ENCODE results near the gene DOCK11.
"Not testable (repeated sequence)": the region's sequence is repeated elsewhere in the genome, so short reads cannot be mapped to it uniquely, and the experiment has no call there.

The DOCK11 gene

DNA sequence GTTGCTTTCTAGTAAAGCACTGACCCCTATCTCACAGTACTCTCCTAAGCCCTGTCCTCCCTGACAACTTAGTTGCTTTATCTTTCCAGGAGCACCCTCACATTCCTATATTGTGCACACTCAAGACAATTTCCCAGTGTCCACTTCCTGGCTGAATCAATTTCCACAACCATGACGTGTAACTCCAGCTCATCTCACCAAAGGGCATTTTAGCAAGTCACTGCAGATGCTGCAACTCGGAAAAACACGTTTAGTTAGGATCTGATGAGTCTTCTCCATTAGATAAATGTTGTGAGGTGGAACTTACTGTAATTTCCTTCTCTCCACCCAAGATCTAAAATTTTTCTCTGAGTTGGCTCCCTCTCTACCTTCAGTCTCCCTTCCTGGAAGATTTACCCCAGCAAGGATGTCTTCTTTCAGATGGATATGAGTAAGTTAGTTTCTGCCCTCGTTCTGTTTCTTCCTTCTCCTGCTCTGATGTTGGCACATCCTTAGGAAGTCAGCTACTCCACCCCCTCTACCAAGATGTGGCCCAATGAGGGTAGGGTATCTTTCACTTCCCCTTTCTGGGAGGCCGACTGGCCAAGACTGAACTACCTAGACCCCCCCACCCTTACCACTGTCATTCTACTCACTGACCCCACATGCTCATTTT lies 203.0 kb downstream of the DOCK11 start:
- Mint-ChIP-seq H3K4me1 (no peaks in the 10 kb centered on the region), H3K27ac (no peak overlapping the region), H3K27me3 (no peaks in the 10 kb centered on the region), H3K9me3 (no peaks in the 10 kb centered on the region), H3K4me3 (no peak overlapping the region)
- DNase-seq (no peak), ATAC-seq (no peak)

- DNase-seq (no peak), ATAC-seq (no peak)
- Mint-ChIP-seq H3K9me3 (no peaks in the 10 kb centered on the region), H3K27ac (no peak overlapping the region), H3K4me3 (no peak overlapping the region), H3K4me1 (no peaks in the 10 kb centered on the region), H3K27me3 (no peaks in the 10 kb centered on the region)
Measured at GRCh38 chrX:118702741-118703140, 207.1 kb downstream of the DOCK11 start.

- Mint-ChIP-seq H3K27ac (no peak overlapping the region), H3K9me3 (no peaks in the 10 kb centered on the region), H3K4me3 (no peak overlapping the region), H3K27me3 (no peaks in the 10 kb centered on the region), H3K4me1 (no peaks in the 10 kb centered on the region)
- DNase-seq (no peak), ATAC-seq (no peak)
Measured at GRCh38 chrX:118706681-118707080, 211.1 kb downstream of the DOCK11 start.

GRCh38 chrX:118714521-118714920 lies 218.9 kb downstream of the DOCK11 start:
- H3K27ac Mint-ChIP-seq = no peak overlapping the region
- H3K4me3 Mint-ChIP-seq = no peak overlapping the region
- ATAC-seq (no peak), DNase-seq (no peak)
- no peaks in the 10 kb centered on the region for H3K9me3 Mint-ChIP-seq
- no peaks in the 10 kb centered on the region for H3K4me1 Mint-ChIP-seq
- H3K27me3 Mint-ChIP-seq = peaks cover 15% of the 10 kb centered on the region

DNA sequence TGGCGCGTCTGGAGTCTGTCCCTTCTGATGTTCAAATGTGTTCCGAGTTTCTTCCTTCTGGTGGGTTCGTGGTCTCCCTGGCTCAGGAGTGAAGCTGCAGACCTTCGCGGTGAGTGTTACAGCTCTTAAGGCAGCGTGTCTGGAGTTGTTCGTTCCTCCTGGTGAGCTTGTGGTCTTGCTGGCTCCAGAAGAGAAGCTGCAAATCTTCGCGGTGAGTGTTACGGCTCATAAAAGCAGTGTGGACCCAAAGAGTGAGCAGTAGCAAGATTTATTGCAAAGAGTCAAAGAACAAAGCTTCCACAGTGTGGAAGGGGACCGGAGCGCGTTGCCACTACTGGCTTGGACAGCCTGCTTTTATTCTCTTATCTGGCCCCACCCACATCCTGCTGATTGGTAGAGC lies 220.3 kb downstream of the DOCK11 start:
- not testable (repeated sequence) for H3K4me1 Mint-ChIP-seq, DNase-seq, ATAC-seq, H3K9me3 Mint-ChIP-seq, H3K27ac Mint-ChIP-seq, H3K4me3 Mint-ChIP-seq
- H3K27me3 Mint-ChIP-seq = peaks cover 16% of the 10 kb centered on the region

DNA sequence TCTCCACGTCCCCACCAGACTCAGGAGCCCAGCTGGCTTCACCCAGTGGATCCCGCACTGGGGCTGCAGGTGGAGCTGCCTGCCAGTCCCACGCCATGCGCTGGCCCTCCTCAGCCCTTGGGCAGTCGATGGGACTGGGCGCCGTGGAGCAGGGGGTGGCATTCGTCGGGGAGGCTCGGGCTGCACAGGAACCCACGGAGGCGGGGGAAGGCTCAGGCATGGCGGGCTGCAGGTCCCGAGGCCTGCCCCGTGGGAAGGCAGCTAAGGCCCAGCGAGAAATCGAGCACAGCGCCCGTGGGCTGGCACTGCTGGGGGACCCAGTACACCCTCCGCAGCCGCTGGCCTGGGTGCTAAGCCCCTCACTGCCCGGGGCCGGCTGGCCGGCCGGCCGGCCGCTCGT lies 221.2 kb downstream of the DOCK11 start:
- DNase-seq, H3K4me1 Mint-ChIP-seq, H3K9me3 Mint-ChIP-seq, H3K27ac Mint-ChIP-seq, H3K4me3 Mint-ChIP-seq, ATAC-seq: not testable (repeated sequence)
- peaks cover 16% of the 10 kb centered on the region for H3K27me3 Mint-ChIP-seq

DNA sequence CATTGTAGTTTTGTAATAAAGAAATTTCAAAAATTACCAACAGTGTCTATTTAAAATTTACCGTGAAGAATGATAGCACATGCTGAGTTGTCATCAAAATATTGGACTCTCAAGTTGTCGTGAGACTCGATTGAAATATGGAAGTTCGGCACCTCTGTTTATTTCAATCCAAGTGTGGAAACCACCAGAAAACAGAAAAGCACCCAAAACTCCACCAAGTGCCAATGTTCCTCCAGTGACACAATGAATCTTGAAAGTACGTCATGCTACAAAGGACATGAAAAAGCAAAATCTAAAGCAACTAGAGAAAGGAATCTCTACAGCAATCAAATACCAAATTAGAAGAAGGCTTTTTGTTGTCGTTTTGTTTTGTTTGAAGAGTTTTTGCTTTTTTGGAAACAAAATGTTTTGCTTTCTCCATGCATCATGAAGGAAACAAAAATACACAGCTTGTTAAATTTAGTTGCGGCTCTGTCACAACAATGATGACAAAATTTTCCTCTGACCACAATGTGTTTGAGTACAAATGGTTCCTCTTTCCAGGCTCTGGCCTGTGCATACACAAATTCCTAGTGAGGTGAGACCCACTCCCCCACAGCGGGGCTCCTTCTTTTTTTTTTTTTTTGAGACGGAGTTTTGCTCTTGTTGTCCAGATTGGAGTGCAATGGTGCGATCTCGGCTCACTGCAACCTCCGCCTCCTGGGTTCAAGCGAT lies 222.2 kb downstream of the DOCK11 start:
- H3K27me3 Mint-ChIP-seq = peaks cover 23% of the 10 kb centered on the region
- no peak overlapping the region for H3K27ac Mint-ChIP-seq
- no peak for DNase-seq
- no peaks in the 10 kb centered on the region for H3K4me1 Mint-ChIP-seq
- H3K9me3 Mint-ChIP-seq = no peaks in the 10 kb centered on the region
- H3K4me3 Mint-ChIP-seq = no peak overlapping the region
- ATAC-seq = no peak

GRCh38 chrX:118718737-118719136 lies 223.1 kb downstream of the DOCK11 start:
- no peak overlapping the region for H3K27ac Mint-ChIP-seq
- ATAC-seq = no peak
- H3K27me3 Mint-ChIP-seq = peaks cover 23% of the 10 kb centered on the region
- H3K4me1 Mint-ChIP-seq = no peaks in the 10 kb centered on the region
- no peaks in the 10 kb centered on the region for H3K9me3 Mint-ChIP-seq
- H3K4me3 Mint-ChIP-seq = no peak overlapping the region
- no peak for DNase-seq

- no peak for ATAC-seq
- H3K9me3 Mint-ChIP-seq = no peaks in the 10 kb centered on the region
- no peak overlapping the region for H3K4me3 Mint-ChIP-seq
- peaks cover 23% of the 10 kb centered on the region for H3K27me3 Mint-ChIP-seq
- no peak for DNase-seq
- H3K4me1 Mint-ChIP-seq = no peaks in the 10 kb centered on the region
- H3K27ac Mint-ChIP-seq = no peak overlapping the region
Measured at GRCh38 chrX:118720058-118720707, 224.6 kb downstream of the DOCK11 start.

GRCh38 chrX:118723376-118723775 lies 227.8 kb downstream of the DOCK11 start:
- H3K27ac Mint-ChIP-seq = no peak overlapping the region
- ATAC-seq (no peak), DNase-seq (no peak)
- no peaks in the 10 kb centered on the region for H3K9me3 Mint-ChIP-seq
- H3K4me3 Mint-ChIP-seq = no peak overlapping the region
- no peaks in the 10 kb centered on the region for H3K4me1 Mint-ChIP-seq
- peaks cover 29% of the 10 kb centered on the region for H3K27me3 Mint-ChIP-seq

DNA sequence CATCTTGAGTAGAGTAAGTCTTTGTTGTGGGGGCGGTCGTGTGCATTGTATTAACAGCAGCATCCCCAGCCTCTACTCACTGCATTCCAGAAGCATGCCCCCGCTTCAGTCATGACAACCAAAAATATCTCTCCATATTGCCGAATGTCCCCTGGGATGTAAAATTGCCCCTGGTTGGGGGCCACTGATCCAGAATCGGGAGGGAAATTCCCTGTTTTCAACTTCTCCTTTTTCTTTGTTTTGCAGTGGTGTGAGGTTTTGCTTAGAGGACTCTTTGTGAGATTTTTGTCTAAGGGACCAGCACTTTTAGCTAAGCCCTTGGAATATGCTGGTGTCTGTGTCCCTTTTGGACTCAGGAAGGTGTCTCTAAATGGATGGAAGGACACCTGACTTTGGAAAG lies 228.8 kb downstream of the DOCK11 start:
- peaks cover 34% of the 10 kb centered on the region for H3K27me3 Mint-ChIP-seq
- ATAC-seq = no peak
- no peaks in the 10 kb centered on the region for H3K4me1 Mint-ChIP-seq
- no peak overlapping the region for H3K4me3 Mint-ChIP-seq
- no peak for DNase-seq
- H3K27ac Mint-ChIP-seq = no peak overlapping the region
- no peaks in the 10 kb centered on the region for H3K9me3 Mint-ChIP-seq

GRCh38 chrX:118724775-118725174 lies 229.2 kb downstream of the DOCK11 start:
- H3K4me1 Mint-ChIP-seq = no peaks in the 10 kb centered on the region
- H3K9me3 Mint-ChIP-seq = no peaks in the 10 kb centered on the region
- H3K4me3 Mint-ChIP-seq = no peak overlapping the region
- H3K27ac Mint-ChIP-seq = no peak overlapping the region
- peaks cover 33% of the 10 kb centered on the region for H3K27me3 Mint-ChIP-seq
- ATAC-seq = no peak
- no peak for DNase-seq

DNA sequence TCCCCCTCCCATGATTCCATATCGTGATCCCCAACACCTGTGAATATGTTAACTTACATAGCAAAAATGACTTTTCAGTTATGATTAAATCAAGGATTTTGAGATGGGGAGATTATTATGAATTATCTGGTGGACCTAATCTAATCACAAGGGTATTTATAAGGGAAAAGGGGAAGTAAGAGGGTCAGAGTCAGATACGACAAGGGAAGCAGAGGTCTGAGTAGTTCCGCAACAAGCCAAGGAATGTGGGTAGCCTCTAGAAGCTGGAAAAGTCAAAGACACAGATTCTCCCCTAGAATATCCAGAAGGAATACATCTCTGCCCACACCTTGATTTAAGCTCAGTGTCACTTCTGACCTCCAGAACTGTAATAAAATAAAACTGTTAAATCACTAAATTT lies 230.8 kb downstream of the DOCK11 start:
- Mint-ChIP-seq H3K27ac (no peak overlapping the region), H3K9me3 (no peaks in the 10 kb centered on the region), H3K4me3 (no peak overlapping the region), H3K4me1 (no peaks in the 10 kb centered on the region), H3K27me3 (peaks cover 47% of the 10 kb centered on the region)
- DNase-seq = no peak
- no peak for ATAC-seq

DNA sequence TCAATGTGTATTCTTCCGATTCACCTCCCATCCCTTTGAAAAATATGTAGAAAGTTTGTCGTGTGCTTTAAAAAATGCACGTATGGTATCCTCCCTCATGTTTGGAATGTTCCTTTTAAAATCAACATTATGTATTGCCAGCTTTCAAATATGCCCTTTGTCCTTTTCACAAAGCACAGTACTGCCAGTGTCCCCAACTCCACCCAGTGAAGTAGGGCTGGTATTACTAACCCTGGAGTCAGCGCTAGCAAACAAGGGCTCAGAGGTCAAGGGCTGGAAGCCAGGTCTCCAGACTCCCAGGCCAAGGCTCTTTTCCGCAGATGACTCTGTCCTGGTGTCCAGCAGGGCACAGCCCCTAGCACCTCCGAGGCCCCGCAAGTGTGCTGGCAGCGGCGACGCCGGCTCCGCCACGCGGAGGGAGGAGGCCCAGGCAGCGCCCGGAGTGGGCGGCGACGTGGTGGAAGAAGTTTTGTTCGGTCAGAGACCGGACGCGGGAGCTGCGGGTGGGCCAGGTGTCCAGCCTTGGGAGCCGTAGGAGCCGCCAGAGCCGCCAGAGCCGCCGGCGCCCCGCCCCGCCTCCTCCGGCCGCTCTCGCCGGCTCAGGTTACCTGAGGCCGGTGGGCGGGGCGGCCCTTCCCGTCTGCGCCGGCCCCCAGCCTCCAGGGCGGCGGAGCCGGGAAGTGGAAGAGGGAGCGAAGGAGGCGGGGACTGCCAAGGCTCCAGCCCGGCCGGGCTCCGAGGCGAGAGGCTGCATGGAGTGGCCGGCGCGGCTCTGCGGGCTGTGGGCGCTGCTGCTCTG lies 231.5 kb downstream of the DOCK11 start, which contains the start of gene IL13RA1:
TSS of gene IL13RA1 (plus strand) at position 720 of the 799 bp plus-strand sequence. CDS start at position 753, 33 bp downstream.
- H3K27me3 Mint-ChIP-seq = peaks cover 46% of the 10 kb centered on the region
- ATAC-seq (peak; percentile 61), DNase-seq (peak; percentile 4 to 10)
- no peaks in the 10 kb centered on the region for H3K4me1 Mint-ChIP-seq
- no peaks in the 10 kb centered on the region for H3K9me3 Mint-ChIP-seq
- peak within 1 kb of the TSS; percentile 39 to 57 for H3K4me3 Mint-ChIP-seq
- H3K27ac Mint-ChIP-seq = no peak within 1 kb of the TSS

DNA sequence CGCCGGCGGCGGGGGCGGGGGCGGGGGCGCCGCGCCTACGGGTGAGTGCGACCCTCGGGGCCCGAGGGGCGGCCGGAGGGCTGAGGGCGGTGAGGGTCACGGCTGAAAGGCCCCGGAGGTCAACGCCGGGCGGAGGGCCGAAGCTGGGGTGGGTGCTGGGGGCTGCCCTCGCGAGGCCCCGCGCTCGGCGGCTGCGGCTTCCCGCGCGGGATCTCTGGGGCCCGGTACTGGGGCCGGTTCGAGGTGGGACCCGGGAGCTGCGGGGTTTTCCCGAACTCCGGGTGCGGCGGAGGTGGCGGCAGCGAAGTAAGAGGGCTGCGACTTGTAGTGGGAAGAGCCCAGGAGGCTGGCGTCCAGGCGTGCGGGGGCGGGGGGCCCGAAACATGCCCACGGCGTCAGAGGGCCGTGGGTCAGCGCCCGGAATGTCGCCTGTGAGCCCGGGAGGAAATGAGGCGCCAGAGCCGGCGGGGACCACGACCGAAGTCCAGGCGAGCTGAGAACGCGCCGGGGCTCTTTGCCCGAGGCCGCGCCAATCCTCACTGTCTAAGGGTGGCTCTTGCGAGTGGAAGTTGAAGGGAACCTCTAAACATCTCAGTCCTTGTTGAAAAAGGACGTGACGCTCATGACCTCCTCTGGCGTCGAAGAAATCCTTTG lies 232.2 kb downstream of the DOCK11 start:
- H3K4me3 Mint-ChIP-seq = peak overlapping the region; percentile 19 to 57
- H3K4me1 Mint-ChIP-seq = no peaks in the 10 kb centered on the region
- H3K27me3 Mint-ChIP-seq = peaks cover 45% of the 10 kb centered on the region
- ATAC-seq (peak; percentile 39), DNase-seq (no peak)
- H3K27ac Mint-ChIP-seq = no peak overlapping the region
- no peaks in the 10 kb centered on the region for H3K9me3 Mint-ChIP-seq

Data from stimulated activated naive CD8-positive, alpha-beta T cell treated with anti-CD3 and anti-CD28 coated beads, Interleukin-15, amount 100 ng/mL, for 72 hours (primary cell).